Panc1 (cell line): ENCODE measurements around the gene AGBL5. TPM values are rescaled to one million over a fixed set of nuclear protein-coding genes. Genes with fewer than 3 reads are reported as not detected.

ENCODE experiments used
- ATAC-seq: fragments of 200-7000 bp; cut with Tn5 transposase; 2 replicates; pipeline ENCODE4 v1.9.1; 2020; ENCODE audit warnings: mild to moderate bottlenecking, moderate library complexity
- BruUV-seq: library from RNA; stranded (reverse); fragments of 400-500 nt; replicated peaks from 2 replicates; lab custom pipeline; 2021; lab: Mats Ljungman, UMichigan
- CTCF ChIA-PET: fragments of 300-600 bp; sonication (Branson Sonifier 250); formaldehyde crosslinking; loops from one replicate; lab custom pipeline; 2022; ENCODE audit warnings: antibody characterized with exemption; lab: Charles Lee
- POLR2A ChIA-PET: fragments of 300-600 bp; sonication (Branson Sonifier 250); formaldehyde crosslinking; loops from one replicate; lab custom pipeline; 2022; ENCODE audit warnings: antibody characterized with exemption; lab: Charles Lee
- DNase-seq: peaks from one replicate; pipeline ENCODE4 v3.0.0-alpha.2; 2010; ENCODE audit warnings: low read depth, low spot score
- H3K27ac ChIP-seq: 2 replicates; pipeline ENCODE4 v1.5.1; 2011; ENCODE audit warnings: mild to moderate bottlenecking, low read length, inconsistent platforms
- H3K27me3 ChIP-seq: fragments of 200-500 bp; sonication (Bioruptor generic); 2 replicates; pipeline ENCODE4 v1.6.0; 2014; ENCODE audit warnings: low read length, inconsistent platforms; ENCODE audit not compliant: control insufficient read depth, insufficient read depth
- H3K36me3 ChIP-seq: fragments of 200-500 bp; sonication (Bioruptor generic); 2 replicates; pipeline ENCODE4 v1.5.1; 2014; ENCODE audit warnings: inconsistent platforms, mild to moderate bottlenecking, low read length, moderate library complexity; ENCODE audit not compliant: control insufficient read depth, insufficient read depth
- H3K4me1 ChIP-seq: 2 replicates; pipeline ENCODE4 v1.5.1; 2011; ENCODE audit warnings: inconsistent platforms, mild to moderate bottlenecking, low read length, moderate library complexity; ENCODE audit not compliant: control insufficient read depth, insufficient read depth
- H3K4me3 ChIP-seq, 2 experiments: 2 replicates each; pipeline ENCODE4 v1.5.1; 2011 to 2012; ENCODE audit warnings: low read depth in 2 of 2, low read length in 2 of 2, mild to moderate bottlenecking in 2 of 2, inconsistent platforms in 1 of 2, moderate library complexity in 1 of 2
- H3K9me3 ChIP-seq: fragments of 200-500 bp; sonication (Bioruptor generic); 2 replicates; pipeline ENCODE4 v1.5.1; 2014; ENCODE audit warnings: low read depth, mild to moderate bottlenecking, inconsistent platforms, low read length, moderate library complexity; ENCODE audit not compliant: control insufficient read depth, insufficient read depth
- CTCF ChIP-seq: fragments of 450-650 bp; IDR thresholded peaks from 2 replicates; pipeline ENCODE4 v1.5.1; 2017; ENCODE audit warnings: mild to moderate bottlenecking
- POLR2AphosphoS5 ChIP-seq: IDR thresholded peaks from 2 replicates; pipeline ENCODE4 v1.6.1; 2012; ENCODE audit warnings: mild to moderate bottlenecking, low read depth, low read length, moderate library complexity
- REST ChIP-seq, 2 experiments: IDR thresholded peaks; 2 replicates each; pipeline ENCODE4 v1.6.1; 2011 to 2012; ENCODE audit warnings: low read depth in 2 of 2, control low read depth in 1 of 2, low read length in 1 of 2, mild to moderate bottlenecking in 1 of 2, moderate library complexity in 1 of 2; ENCODE audit not compliant: insufficient read depth in 1 of 2
- SIN3A ChIP-seq: IDR thresholded peaks from 2 replicates; pipeline ENCODE4 v1.6.1; 2012; ENCODE audit warnings: low read depth, mild to moderate bottlenecking, low read length, moderate library complexity, borderline replicate concordance; ENCODE audit not compliant: insufficient read depth
- TCF7L2 ChIP-seq: IDR thresholded peaks from 2 replicates; pipeline ENCODE4 v1.6.1; 2011; ENCODE audit warnings: mild to moderate bottlenecking, low read depth, low read length, inconsistent platforms
- in situ Hi-C: cut with HindIII; loops from 2 replicates; pipeline ENCODE4 v1.10.0; 2016; ENCODE audit warnings: low sequenced_read_pairs, low pct_unique_long_range_greater_than_20kb
- intact Hi-C: fragments of 100-400 bp; cut with micrococcal nuclease; formaldehyde crosslinking; loops from one replicate; pipeline ENCODE4 v1.10.0; 2022; ENCODE audit not compliant: unreplicated experiment
- total RNA-seq: library from RNA; stranded (reverse); gene quantifications from one replicate; pipeline ENCODE4 v1.2.1, GENCODE V29; 2021; ENCODE audit not compliant: unreplicated experiment

Gene AGBL5
- total RNA-seq, 1 experiment from 2014 or later = 55.6 TPM

GRCh38 chr2:27053321-27053720, 1.9 kb downstream of the AGBL5 start:
- DNase-seq (no peak), ATAC-seq (no peak)
- Histone ChIP-seq H3K27ac (no peak overlapping the region), H3K9me3 (no peaks in the 10 kb centered on the region), H3K4me3 (no peak overlapping the region), H3K4me1 (peaks cover 6% of the 10 kb centered on the region), H3K36me3 (peaks cover 9% of the 10 kb centered on the region), H3K27me3 (no peaks in the 10 kb centered on the region)
- no TSS peak for BruUV-seq
- ChIA-PET CTCF (no interaction called here), POLR2A (no interaction called here)
- TF ChIP-seq TCF7L2 (no peak), SIN3A (no peak), CTCF (no peak), POLR2AphosphoS5 (no peak), REST (IDR thresholded peaks at IDR 0.05; ENCODE audit: insufficient read depth in 1 of 2, low read depth in 2 of 2, low read length in 1 of 2) (no peak)
- in situ Hi-C loops (no loop called here), intact Hi-C loops (no loop called here)

- ATAC-seq (no peak), DNase-seq (no peak)
- Histone ChIP-seq H3K27ac (no peak overlapping the region), H3K4me3 (no peak overlapping the region), H3K36me3 (peaks cover 9% of the 10 kb centered on the region), H3K27me3 (no peaks in the 10 kb centered on the region), H3K4me1 (peaks cover 6% of the 10 kb centered on the region), H3K9me3 (no peaks in the 10 kb centered on the region)
- intact Hi-C loops (no loop called here), in situ Hi-C loops (no loop called here)
- POLR2A ChIA-PET = no interaction called here
- BruUV-seq = no TSS peak
- TF ChIP-seq REST (IDR thresholded peaks at IDR 0.05; ENCODE audit: insufficient read depth in 1 of 2, low read depth in 2 of 2, low read length in 1 of 2) (no peak), CTCF (no peak), SIN3A (no peak), TCF7L2 (no peak), POLR2AphosphoS5 (no peak)
- CTCF ChIA-PET = no interaction called here
Observed at GRCh38 chr2:27053776-27054175, 2.3 kb downstream of the AGBL5 start.
